B cell (primary cell): ENCODE results near the gene NCOA7.

Experiments used
- EZH2 ChIP-seq: IDR thresholded peaks from 2 replicates; pipeline ENCODE4 v1.6.1; 2012; ENCODE audit warnings: borderline replicate concordance, low read depth, mild to moderate bottlenecking, moderate library complexity, low read length; ENCODE audit not compliant: insufficient read depth, poor library complexity, severe bottlenecking
- TF ChIP-seq, protein P1 (sequence below): fragments of 200-600 bp; IDR thresholded peaks from one replicate; pipeline ENCODE4 v1.8.0; 2022; ENCODE audit warnings: antibody characterized with exemption, mild to moderate bottlenecking

DNA sequence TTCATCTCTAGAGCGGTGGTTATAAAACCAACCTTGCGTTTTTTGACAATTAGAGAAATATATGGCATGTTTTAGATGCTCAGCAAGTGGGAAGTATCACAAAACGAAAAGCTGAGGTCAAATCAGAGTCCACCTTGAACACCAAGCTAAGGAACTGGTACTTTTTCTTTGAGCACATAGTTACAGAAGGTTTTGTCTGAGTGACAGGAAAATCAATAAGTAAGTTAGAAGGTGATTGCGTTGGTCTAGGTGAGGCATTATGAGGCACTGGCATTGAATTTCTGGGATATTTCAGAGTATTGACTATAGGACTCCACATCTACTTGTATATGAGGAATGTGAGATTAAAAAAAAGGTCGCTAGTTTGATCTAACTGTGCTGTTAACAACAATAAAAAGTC, 165.2 kb downstream of the NCOA7 start:
- TF ChIP-seq, protein P1, sequence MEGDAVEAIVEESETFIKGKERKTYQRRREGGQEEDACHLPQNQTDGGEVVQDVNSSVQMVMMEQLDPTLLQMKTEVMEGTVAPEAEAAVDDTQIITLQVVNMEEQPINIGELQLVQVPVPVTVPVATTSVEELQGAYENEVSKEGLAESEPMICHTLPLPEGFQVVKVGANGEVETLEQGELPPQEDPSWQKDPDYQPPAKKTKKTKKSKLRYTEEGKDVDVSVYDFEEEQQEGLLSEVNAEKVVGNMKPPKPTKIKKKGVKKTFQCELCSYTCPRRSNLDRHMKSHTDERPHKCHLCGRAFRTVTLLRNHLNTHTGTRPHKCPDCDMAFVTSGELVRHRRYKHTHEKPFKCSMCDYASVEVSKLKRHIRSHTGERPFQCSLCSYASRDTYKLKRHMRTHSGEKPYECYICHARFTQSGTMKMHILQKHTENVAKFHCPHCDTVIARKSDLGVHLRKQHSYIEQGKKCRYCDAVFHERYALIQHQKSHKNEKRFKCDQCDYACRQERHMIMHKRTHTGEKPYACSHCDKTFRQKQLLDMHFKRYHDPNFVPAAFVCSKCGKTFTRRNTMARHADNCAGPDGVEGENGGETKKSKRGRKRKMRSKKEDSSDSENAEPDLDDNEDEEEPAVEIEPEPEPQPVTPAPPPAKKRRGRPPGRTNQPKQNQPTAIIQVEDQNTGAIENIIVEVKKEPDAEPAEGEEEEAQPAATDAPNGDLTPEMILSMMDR: no peak
- no peak for TF ChIP-seq EZH2
